ENCODE data around the gene TMTC2.
"Not testable (repeated sequence)": the region's sequence is repeated elsewhere in the genome, so short reads cannot be mapped to it uniquely, and the experiment has no call there.

TMTC2 gene

DNA sequence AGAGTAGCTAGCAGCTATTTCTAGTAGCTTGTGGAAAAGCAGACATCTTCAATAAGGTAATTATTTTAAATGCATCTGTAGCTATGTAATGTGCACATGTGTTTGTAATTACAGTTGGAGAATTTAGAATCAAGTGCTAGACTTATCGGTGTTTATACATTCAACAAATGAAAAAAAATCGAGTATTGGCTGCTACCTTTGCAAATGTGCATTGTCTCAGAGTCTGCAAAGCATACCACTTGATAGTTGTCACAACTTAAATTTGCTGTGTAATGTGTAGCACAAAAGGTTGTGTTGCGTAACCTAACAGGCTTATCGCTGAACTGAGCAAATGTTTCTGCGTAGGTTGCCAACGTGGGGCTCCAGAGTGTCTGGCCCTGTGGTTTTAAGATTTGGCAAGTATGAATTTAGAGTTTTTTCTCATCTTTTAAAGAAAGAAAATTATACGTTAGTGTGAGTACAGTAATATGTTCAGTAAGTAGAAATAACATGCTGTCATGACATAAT is 44.3 kb downstream of the TMTC2 start:
- DNase-seq, result no peak

- DNase-seq, result no peak
Measured at GRCh38 chr12:82740129-82741000, 53.7 kb downstream of the TMTC2 start.

- DNase-seq, result no peak
Measured at GRCh38 chr12:82745063-82745674, 58.5 kb downstream of the TMTC2 start.

DNA sequence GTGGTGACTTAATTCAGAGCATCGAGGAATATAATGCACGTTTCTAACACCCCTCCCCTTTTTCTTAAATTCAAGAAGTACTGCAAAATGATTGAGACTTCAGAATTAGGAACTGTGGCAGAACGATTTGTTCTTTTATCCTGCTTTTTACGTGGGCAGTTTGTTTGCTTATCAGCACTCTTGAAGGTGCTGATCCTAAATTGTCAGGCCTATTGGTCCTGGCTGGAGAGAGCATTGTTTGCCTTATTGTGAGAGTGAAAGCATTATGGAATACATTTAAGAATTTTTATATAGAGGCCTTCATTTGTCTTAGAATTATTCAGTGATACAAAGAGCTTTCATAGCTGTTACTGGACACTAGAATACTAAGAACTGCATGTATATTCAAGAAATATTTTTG is 59.1 kb downstream of the TMTC2 start:
- DNase-seq, result no peak

DNA sequence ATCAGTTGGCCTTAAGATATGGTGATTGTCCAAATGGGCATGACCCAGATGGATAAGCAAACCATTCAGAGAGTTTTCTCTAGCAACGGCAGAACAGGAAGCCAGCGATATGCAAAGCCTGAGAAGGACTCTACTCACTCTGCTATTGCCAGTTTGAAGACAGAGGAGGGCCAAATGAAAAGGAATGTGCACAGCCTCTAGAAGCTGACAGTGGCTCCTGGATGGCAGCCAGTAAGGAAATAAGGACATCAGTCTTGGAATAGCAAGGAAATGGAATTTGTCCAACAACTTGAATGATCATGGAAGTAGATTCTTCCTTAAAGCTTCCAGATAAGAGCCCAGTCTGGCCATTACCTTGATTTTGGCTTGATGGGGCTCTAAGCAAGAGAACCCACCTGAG is 60.0 kb downstream of the TMTC2 start:
- no peak for DNase-seq

DNA sequence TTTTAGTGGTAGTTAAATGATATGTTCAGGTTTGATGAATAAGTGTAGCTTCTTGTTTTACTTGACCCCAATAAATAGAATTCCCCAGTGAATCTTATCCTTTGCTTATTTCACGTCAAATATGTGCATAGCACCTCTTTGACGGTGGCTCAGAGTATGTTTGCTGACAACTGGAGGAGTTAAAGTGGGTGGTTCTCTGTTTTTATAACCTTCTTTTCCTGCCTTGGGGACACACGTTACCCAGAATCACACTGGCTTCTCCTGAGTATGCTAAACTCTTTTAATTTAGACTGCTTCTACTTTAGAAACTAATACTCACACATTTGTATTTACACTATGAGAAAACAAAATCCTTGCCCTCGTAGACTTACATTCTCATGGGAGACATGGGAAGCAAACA is 62.3 kb downstream of the TMTC2 start:
- no peak for DNase-seq

DNA sequence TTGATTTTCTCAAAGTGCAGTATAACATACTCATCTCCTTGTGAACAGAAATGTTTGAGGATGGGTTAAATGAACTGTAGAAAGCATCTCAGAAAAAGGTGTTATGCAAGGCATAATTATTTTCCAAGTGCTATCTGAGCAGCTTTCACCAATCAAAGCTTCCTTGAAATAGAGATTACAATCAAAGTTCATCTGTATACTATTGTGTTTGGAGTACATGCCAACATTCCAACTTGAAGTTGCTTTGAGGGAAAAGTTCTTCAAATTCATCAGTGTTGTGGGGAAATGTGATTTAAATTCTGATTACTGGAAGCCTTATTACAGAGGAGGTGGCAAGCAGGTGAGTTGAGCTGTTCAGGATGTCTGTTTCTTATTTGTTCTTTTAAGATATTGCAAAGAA is 68.2 kb downstream of the TMTC2 start:
- DNase-seq, result no peak

DNA sequence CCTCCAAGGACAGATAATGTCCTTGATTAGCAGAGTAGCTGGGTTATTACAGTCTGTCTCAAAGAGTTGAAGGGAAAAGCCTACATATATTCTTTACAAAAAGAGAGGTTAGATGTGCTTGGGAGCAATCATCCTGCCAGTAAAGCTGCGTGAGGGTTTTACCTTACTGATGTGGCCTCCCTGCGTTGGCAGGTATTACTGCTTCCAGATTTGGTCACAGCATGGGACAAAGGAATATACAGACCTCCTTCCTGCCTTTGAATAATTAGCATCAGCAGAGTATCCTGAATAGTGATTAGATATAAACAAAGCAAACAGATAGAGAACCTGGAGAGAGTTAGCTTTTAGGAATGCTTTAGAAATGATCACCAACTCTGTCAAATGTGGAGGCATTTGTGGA is 69.6 kb downstream of the TMTC2 start:
- no peak for DNase-seq

GRCh38 chr12:82757059-82757458 is 70.4 kb downstream of the TMTC2 start:
- no peak for DNase-seq

DNA sequence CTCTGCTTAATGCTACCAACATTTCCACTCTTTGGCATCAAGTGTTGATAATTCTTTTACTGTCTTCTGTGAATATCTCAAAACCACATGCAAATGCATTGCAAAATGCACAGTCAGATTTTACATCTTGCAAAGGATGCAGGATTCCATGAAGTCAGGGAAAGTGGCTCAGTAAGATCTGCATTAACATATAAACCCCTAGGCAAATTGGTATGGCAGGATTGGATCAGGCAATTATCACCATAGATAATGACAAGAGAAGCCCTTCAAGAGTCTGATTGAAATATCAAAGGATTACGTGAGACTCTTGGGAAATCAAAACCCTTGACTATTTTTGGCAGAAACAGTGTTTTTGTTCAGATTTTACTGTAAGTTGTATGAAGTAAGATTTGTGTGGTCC is 71.0 kb downstream of the TMTC2 start:
- DNase-seq, result no peak

- DNase-seq, result no peak
Measured at GRCh38 chr12:82758749-82759330, 72.1 kb downstream of the TMTC2 start.

- no peak for DNase-seq
Measured at GRCh38 chr12:82760423-82760822, 73.7 kb downstream of the TMTC2 start.

- not testable (repeated sequence) for DNase-seq
Measured at GRCh38 chr12:82765206-82765605, 78.5 kb downstream of the TMTC2 start.

DNA sequence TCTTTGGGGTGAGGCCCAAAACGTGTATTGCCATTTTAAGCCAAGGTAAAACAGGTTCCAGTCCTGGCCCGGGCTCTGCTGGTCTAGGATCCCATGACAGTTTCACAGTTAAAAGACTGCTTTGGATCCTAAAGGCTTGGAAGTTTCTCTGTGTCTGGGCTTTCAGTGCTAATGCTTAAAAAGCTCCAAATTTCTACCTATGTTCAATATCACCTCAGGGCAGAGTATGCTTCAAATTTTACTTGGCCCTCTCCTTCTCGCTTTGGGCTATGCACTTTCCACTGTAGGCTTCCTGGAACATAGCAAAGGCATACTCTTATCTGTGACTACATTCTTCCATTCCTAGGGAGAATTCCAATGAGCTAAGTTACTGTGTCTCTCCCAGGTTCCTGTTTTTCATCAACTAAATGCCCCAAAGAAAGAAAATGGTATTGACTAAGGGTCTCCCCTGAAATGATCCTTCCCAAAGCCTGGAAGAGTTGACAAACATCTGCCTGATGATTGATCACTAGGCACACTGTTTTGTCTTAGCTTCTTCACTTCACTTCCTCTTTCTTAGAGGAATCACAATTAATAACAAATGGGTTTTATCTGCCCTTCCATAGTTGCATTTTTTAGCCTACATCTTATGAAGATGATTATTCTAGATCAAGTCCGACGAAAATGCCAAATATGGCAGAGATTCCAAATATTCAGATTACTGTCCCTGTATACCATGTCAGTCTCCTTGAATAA is 79.4 kb downstream of the TMTC2 start:
- DNase-seq, result no peak

DNA sequence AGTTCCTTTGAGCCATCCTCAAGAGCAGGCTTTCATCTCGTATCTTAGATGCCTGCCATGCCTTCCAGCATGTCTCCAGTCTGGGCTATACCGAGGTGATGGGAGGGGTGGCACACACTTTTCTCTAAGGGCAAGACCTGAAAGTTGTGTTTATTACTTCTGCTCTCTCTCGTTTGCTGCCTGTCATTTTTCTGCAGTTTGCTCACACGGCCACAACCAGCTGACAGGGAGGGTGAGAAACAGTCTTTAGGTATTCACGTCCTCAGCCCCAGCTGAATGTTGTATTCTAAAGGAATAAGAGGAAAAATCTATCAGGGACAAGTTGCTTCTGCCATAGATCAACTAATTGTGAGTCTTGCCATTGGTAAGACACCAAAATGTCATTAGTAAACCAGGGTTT is 88.0 kb downstream of the TMTC2 start:
- DNase-seq, result no peak

GRCh38 chr12:82780517-82780916 is 93.8 kb downstream of the TMTC2 start:
- no peak for DNase-seq

DNA sequence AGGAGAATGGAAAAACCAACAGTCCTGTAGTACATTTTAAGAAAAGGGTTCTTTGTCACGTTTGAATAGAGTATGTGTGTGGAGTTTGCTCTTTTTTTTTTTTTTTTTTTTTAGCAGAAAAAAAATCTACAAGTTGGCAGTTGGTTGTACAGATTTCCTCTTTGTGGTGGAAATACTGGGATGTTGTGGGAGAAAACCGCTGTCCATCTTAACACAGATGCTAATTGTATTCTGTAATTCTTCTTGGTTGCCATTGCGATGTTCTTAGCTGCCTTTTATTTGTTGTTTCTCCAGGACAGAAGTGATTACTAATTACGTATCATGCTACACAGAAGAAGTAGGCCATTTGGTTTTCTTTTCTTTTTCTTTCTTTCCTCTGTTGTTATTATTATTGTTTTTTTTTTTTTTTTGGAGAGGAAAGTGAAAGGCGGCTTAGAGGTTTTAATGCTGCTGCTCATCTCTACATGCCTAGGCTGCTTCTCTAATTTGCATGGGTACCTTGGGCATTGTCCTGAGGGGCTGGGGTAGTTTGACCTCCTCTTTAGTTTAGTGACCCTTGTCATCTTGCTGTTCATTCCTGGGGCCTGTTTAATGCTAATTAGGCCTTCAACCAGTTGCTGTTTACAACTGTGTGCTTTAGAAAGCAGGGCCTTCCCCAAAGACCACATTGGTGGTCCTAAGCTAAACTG is 94.7 kb downstream of the TMTC2 start:
- no peak for DNase-seq

DNA sequence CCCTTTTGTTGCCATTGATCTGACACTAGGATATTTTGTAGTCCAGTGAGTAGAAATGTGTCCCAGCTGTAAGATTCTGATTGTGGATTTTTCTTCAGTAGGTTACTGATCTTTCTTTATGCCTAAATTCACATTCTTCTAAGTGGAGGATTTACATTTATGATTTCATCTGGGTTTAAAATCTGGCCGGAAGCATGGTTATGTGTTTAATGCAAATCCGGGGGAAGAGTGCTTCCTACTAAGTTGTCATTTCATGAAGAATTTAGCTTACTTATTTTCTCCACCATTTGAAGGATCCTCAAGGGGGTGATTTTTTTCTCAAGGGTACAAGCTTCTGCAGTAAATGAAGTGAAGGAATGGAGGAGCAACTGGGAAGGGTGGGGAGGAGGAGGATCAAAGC is 96.7 kb downstream of the TMTC2 start:
- no peak for DNase-seq

DNA sequence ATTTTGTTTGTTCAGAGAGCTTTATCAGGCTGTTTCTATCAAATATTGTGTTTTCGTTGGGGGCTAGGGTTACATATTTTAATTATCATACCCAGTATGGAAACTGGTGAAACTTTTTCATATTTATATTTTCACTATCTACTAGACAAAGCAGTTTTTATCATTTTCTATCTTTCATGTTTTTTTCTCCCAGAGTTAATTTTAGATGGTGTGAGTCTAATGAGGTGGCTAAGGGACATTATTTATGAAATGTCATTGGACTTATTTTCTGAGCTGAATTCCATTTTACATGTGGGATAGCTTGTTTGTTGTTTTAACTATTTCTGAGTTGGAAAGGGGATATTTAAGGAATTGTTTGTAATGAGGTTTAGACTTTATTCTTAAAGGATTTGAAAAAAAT is 100.3 kb downstream of the TMTC2 start:
- no peak for DNase-seq

GRCh38 chr12:82788594-82788993 is 101.9 kb downstream of the TMTC2 start:
- no peak for DNase-seq

DNA sequence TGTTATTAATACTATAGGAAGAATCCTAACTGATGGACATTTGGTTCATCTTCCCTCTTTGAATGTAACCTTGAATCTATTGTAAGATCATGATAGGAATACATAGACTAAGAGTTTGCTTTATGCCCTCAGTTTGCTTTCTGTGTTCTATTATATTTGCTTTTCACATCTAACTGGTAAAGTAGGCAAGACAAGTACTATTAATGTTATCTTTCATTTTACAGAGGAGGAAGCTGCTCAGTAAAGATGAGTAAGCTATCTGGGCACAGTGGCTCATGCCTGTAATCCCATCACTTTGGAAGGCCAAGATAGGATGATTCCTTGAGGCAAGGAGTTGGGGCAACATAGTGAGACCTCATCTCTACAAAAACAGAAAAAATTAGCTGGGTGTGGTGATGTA is 103.0 kb downstream of the TMTC2 start:
- no peak for DNase-seq

GRCh38 chr12:82793751-82794281 is 107.1 kb downstream of the TMTC2 start:
- DNase-seq, result no peak

Measured in NCI-H1048 (cell line).